ENCODE measurements around the gene CASD1. TPM values are rescaled to one million over a fixed set of nuclear protein-coding genes. Genes with fewer than 3 reads are reported as not detected.

Gene CASD1
- polyA plus RNA-seq, 1 donor from 2014 or later: 187 TPM

DNA sequence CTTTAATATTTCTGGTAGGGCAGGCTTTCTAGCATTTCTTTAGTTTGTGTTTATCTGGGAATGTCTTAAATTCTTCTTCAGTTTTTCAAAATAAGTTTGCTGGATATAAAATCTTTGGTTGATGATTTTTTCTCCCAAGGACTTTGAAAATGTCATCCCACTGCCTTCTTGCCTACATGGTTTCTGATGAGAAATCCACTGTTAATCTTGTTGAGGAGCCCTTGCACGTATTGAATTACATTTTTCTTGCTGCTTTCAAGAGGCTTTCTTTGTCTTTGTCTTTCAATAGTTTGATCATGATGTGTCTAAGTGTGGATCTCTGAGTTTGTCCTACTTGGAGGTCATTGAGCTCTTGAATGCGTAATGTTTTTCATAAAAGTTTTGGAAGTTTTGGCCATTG, 66.0 kb downstream of the CASD1 start:
- no peaks in the 10 kb centered on the region for H3F3A ChIP-seq (ENCODE audit: insufficient read depth, low read length, poor library complexity, severe bottlenecking)

DNA sequence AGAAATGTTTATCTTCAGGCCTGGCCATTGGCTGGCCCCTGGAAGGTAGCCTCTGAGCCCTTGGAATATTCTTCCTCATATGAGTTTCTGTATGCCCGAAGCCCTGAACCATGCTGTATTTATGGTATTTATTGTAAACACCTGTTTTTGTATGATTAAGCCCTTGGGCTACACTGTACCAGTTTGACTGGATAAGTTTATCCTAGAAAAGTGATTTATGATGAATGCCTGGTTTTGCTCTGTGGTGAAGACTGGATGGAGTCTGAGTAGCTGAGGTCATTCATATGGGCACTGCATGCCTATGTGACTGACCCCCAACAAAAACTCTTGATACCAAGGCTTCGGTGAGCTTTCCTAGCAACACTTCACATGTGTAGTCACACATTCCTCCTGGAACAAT, 66.7 kb downstream of the CASD1 start:
- Histone ChIP-seq H3F3A (ENCODE audit: insufficient read depth, low read length, poor library complexity, severe bottlenecking) (no peaks in the 10 kb centered on the region), H3K27ac (ENCODE audit: low read length) (no peak overlapping the region), H3K27me3 (ENCODE audit: insufficient read depth, low read depth, low read length) (no peaks in the 10 kb centered on the region), H3K9ac (ENCODE audit: low read length) (no peak overlapping the region), H3K79me2 (replicated peaks; ENCODE audit: insufficient read depth, low read length) (no peaks in the 10 kb centered on the region), H3K4me2 (ENCODE audit: low read length) (no peak overlapping the region), H4K20me1 (ENCODE audit: insufficient read depth) (no peaks in the 10 kb centered on the region), H3K36me3 (ENCODE audit: insufficient read depth, low read length) (no peaks in the 10 kb centered on the region), H3K4me3 (ENCODE audit: low read length) (no peak overlapping the region), H3K9me2 (ENCODE audit: insufficient read depth, low read length) (no peaks in the 10 kb centered on the region), H2AFZ (ENCODE audit: low read depth, low read length) (no peak overlapping the region), H3K9me3 (ENCODE audit: low read length) (no peaks in the 10 kb centered on the region)
- TF ChIP-seq MXI1 (conservative IDR thresholded peaks at IDR 0.05; ENCODE audit: poor library complexity, severe bottlenecking) (no peak), EZH2 (IDR thresholded peaks at IDR 0.05; ENCODE audit: borderline replicate concordance, insufficient read depth, low read length, poor library complexity, severe bottlenecking) (no peak), RAD21 (conservative IDR thresholded peaks at IDR 0.05) (no peak), SMC3 (conservative IDR thresholded peaks at IDR 0.05; ENCODE audit: poor library complexity) (no peak), POLR2AphosphoS5 (IDR thresholded peaks at IDR 0.05) (no peak), EP300 (conservative IDR thresholded peaks at IDR 0.05; ENCODE audit: poor library complexity, severe bottlenecking) (no peak), TAF1 (IDR thresholded peaks at IDR 0.05; ENCODE audit: low read depth) (no peak)
- TF ChIP-seq, protein P1, sequence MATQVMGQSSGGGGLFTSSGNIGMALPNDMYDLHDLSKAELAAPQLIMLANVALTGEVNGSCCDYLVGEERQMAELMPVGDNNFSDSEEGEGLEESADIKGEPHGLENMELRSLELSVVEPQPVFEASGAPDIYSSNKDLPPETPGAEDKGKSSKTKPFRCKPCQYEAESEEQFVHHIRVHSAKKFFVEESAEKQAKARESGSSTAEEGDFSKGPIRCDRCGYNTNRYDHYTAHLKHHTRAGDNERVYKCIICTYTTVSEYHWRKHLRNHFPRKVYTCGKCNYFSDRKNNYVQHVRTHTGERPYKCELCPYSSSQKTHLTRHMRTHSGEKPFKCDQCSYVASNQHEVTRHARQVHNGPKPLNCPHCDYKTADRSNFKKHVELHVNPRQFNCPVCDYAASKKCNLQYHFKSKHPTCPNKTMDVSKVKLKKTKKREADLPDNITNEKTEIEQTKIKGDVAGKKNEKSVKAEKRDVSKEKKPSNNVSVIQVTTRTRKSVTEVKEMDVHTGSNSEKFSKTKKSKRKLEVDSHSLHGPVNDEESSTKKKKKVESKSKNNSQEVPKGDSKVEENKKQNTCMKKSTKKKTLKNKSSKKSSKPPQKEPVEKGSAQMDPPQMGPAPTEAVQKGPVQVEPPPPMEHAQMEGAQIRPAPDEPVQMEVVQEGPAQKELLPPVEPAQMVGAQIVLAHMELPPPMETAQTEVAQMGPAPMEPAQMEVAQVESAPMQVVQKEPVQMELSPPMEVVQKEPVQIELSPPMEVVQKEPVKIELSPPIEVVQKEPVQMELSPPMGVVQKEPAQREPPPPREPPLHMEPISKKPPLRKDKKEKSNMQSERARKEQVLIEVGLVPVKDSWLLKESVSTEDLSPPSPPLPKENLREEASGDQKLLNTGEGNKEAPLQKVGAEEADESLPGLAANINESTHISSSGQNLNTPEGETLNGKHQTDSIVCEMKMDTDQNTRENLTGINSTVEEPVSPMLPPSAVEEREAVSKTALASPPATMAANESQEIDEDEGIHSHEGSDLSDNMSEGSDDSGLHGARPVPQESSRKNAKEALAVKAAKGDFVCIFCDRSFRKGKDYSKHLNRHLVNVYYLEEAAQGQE (IDR thresholded peaks at IDR 0.05; ENCODE audit: borderline replicate concordance): no peak
- TF ChIP-seq, protein P2, sequence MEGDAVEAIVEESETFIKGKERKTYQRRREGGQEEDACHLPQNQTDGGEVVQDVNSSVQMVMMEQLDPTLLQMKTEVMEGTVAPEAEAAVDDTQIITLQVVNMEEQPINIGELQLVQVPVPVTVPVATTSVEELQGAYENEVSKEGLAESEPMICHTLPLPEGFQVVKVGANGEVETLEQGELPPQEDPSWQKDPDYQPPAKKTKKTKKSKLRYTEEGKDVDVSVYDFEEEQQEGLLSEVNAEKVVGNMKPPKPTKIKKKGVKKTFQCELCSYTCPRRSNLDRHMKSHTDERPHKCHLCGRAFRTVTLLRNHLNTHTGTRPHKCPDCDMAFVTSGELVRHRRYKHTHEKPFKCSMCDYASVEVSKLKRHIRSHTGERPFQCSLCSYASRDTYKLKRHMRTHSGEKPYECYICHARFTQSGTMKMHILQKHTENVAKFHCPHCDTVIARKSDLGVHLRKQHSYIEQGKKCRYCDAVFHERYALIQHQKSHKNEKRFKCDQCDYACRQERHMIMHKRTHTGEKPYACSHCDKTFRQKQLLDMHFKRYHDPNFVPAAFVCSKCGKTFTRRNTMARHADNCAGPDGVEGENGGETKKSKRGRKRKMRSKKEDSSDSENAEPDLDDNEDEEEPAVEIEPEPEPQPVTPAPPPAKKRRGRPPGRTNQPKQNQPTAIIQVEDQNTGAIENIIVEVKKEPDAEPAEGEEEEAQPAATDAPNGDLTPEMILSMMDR (IDR thresholded peaks at IDR 0.05; ENCODE audit: poor library complexity, severe bottlenecking): no peak

More for the DNA sequence above, 66.0 kb downstream of the CASD1 start:
- Histone ChIP-seq H3K4me2 (ENCODE audit: low read length) (no peak overlapping the region), H3K79me2 (replicated peaks; ENCODE audit: insufficient read depth, low read length) (no peaks in the 10 kb centered on the region), H3K27ac (ENCODE audit: low read length) (no peak overlapping the region), H3K36me3 (ENCODE audit: insufficient read depth, low read length) (no peaks in the 10 kb centered on the region), H3K27me3 (ENCODE audit: insufficient read depth, low read depth, low read length) (no peaks in the 10 kb centered on the region), H4K20me1 (ENCODE audit: insufficient read depth) (no peaks in the 10 kb centered on the region), H2AFZ (ENCODE audit: low read depth, low read length) (no peak overlapping the region), H3K9me3 (ENCODE audit: low read length) (no peaks in the 10 kb centered on the region), H3K9ac (ENCODE audit: low read length) (no peak overlapping the region), H3K9me2 (ENCODE audit: insufficient read depth, low read length) (no peaks in the 10 kb centered on the region), H3K4me3 (ENCODE audit: low read length) (no peak overlapping the region)
- TF ChIP-seq, protein P2 (IDR thresholded peaks at IDR 0.05; ENCODE audit: poor library complexity, severe bottlenecking): no peak
- TF ChIP-seq, protein P1 (IDR thresholded peaks at IDR 0.05; ENCODE audit: borderline replicate concordance): no peak
- TF ChIP-seq EZH2 (IDR thresholded peaks at IDR 0.05; ENCODE audit: borderline replicate concordance, insufficient read depth, low read length, poor library complexity, severe bottlenecking) (no peak), TAF1 (IDR thresholded peaks at IDR 0.05; ENCODE audit: low read depth) (no peak), RAD21 (conservative IDR thresholded peaks at IDR 0.05) (no peak), SMC3 (conservative IDR thresholded peaks at IDR 0.05; ENCODE audit: poor library complexity) (no peak), MXI1 (conservative IDR thresholded peaks at IDR 0.05; ENCODE audit: poor library complexity, severe bottlenecking) (no peak), POLR2AphosphoS5 (IDR thresholded peaks at IDR 0.05) (no peak), EP300 (conservative IDR thresholded peaks at IDR 0.05; ENCODE audit: poor library complexity, severe bottlenecking) (no peak)

Measured in neural cell (in vitro differentiated cells).